H1 (cell line): ENCODE results near the gene ARID3B. TPM values are rescaled to one million over a fixed set of nuclear protein-coding genes. Genes with fewer than 3 reads are reported as not detected.

ENCODE experiments used
- CTCF ChIA-PET: fragments of 300-600 bp; sonication (Branson Sonifier 250); formaldehyde crosslinking; loops from one replicate; lab custom pipeline; 2021; ENCODE audit not compliant: partially characterized antibody; lab: Charles Lee
- POLR2A ChIA-PET: fragments of 300-600 bp; sonication (Branson Sonifier 250); formaldehyde crosslinking; loops from one replicate; lab custom pipeline; 2021; ENCODE audit warnings: inconsistent platforms; ENCODE audit not compliant: partially characterized antibody; lab: Charles Lee
- DNase-seq, 2 experiments: peaks; one replicate each; pipeline versions ENCODE4 v3.0.0 to v3.0.0-alpha.2; 2010 to 2022; ENCODE audit warnings: low spot score in 2 of 2, low read depth in 1 of 2, mixed read lengths in 1 of 2
- FAIRE-seq: peaks from 2 replicates; lab custom pipeline; 2011; peaks lifted over from hg19 to GRCh38; lab: Jason Lieb, UNC
- H2AFZ ChIP-seq: 2 replicates; pipeline ENCODE4 v1.8.1; 2012; ENCODE audit warnings: low read length, inconsistent platforms
- H2AK5ac ChIP-seq: 2 replicates; pipeline ENCODE4 v1.6.1; 2013; ENCODE audit warnings: low read depth, low read length
- H2BK120ac ChIP-seq: replicated peaks from 2 replicates; pipeline ENCODE3; 2013; ENCODE audit warnings: low read depth, low read length, inconsistent platforms
- H2BK12ac ChIP-seq: 2 replicates; pipeline ENCODE4 v1.6.1; 2013; ENCODE audit warnings: low read depth, low read length
- H2BK15ac ChIP-seq: 2 replicates; pipeline ENCODE4 v1.6.1; 2013; ENCODE audit warnings: low read length
- H2BK20ac ChIP-seq: 2 replicates; pipeline ENCODE4 v1.6.1; 2013; ENCODE audit warnings: low read length
- H2BK5ac ChIP-seq: 2 replicates; pipeline ENCODE4 v1.6.1; 2013; ENCODE audit warnings: low read depth, low read length
- H3K14ac ChIP-seq: 2 replicates; pipeline ENCODE4 v1.6.1; 2013; ENCODE audit warnings: inconsistent platforms; ENCODE audit not compliant: insufficient read length
- H3K18ac ChIP-seq: 2 replicates; pipeline ENCODE4 v1.6.1; 2013; ENCODE audit warnings: low read length; ENCODE audit errors: extremely low read depth
- H3K23ac ChIP-seq: 2 replicates; pipeline ENCODE4 v1.6.1; 2013; ENCODE audit warnings: inconsistent platforms; ENCODE audit not compliant: insufficient read length
- H3K23me2 ChIP-seq: 2 replicates; pipeline ENCODE4 v1.6.1; 2013; ENCODE audit warnings: low read depth, low read length
- H3K27ac ChIP-seq: 2 replicates; pipeline ENCODE4 v1.6.1; 2011; ENCODE audit warnings: low read depth, low read length, inconsistent platforms
- H3K27me3 ChIP-seq, 4 experiments: replicated peaks in 1 of 4; 1 replicate in 1 of 4; 2 replicates in 3 of 4; pipeline versions ENCODE4 v1.6.1 to v1.8.1; 2011 to 2013; ENCODE audit warnings: low read length in 3 of 4, mild to moderate bottlenecking in 3 of 4, inconsistent platforms in 2 of 4, mixed read lengths in 2 of 4, moderate library complexity in 1 of 4; ENCODE audit not compliant: control insufficient read depth in 3 of 4, insufficient read depth in 3 of 4; ENCODE audit errors: extremely low read depth in 1 of 4
- H3K36me3 ChIP-seq, 4 experiments: 2 replicates each; pipeline versions ENCODE4 v1.6.1 to v1.8.1; 2011 to 2013; ENCODE audit warnings: mild to moderate bottlenecking in 4 of 4, low read length in 3 of 4, moderate library complexity in 2 of 4, control low read depth in 1 of 4, inconsistent platforms in 1 of 4; ENCODE audit not compliant: insufficient read depth in 4 of 4, control insufficient read depth in 2 of 4
- H3K4ac ChIP-seq: replicated peaks from 2 replicates; pipeline ENCODE3; 2013; ENCODE audit warnings: low read length, low read depth, mixed read lengths, inconsistent platforms; ENCODE audit not compliant: insufficient read length
- H3K4me1 ChIP-seq, 4 experiments: replicated peaks in 1 of 4; 1 replicate in 1 of 4; 2 replicates in 3 of 4; pipeline versions ENCODE4 v1.6.1 to v1.8.1; 2011 to 2013; ENCODE audit warnings: low read length in 3 of 4, inconsistent platforms in 2 of 4, mixed read lengths in 1 of 4; ENCODE audit not compliant: insufficient read depth in 4 of 4, control insufficient read depth in 3 of 4
- H3K4me2 ChIP-seq, 2 experiments: 2 replicates each; pipeline versions ENCODE4 v1.6.1 to v1.8.1; 2011 to 2013; ENCODE audit warnings: low read depth in 2 of 2, low read length in 2 of 2, control low read depth in 1 of 2, inconsistent platforms in 1 of 2, mild to moderate bottlenecking in 1 of 2; ENCODE audit not compliant: insufficient read depth in 1 of 2
- H3K4me3 ChIP-seq, 4 experiments: fragments of 200-600, 300-600 bp in 1 of 4; sonication (generic), shearing (Covaris generic), sonication (Bioruptor Twin) in 1 of 4; 2 replicates each; pipeline versions ENCODE4 v1.5.1 to v1.8.1; 2011 to 2016; ENCODE audit warnings: low read length in 4 of 4, low read depth in 3 of 4, control low read depth in 2 of 4, inconsistent platforms in 2 of 4, mild to moderate bottlenecking in 2 of 4, mixed read lengths in 1 of 4, moderate library complexity in 1 of 4; ENCODE audit not compliant: insufficient read depth in 2 of 4; ENCODE audit errors: extremely low read depth in 1 of 4
- H3K56ac ChIP-seq: replicated peaks from 2 replicates; pipeline ENCODE3; 2013; ENCODE audit warnings: low read depth, mild to moderate bottlenecking, mixed read lengths, low read length, inconsistent platforms; ENCODE audit not compliant: insufficient read length
- H3K79me1 ChIP-seq: 2 replicates; pipeline ENCODE4 v1.6.1; 2013; ENCODE audit warnings: low read depth, low read length, control low read depth
- H3K79me2 ChIP-seq, 2 experiments: 2 replicates each; pipeline versions ENCODE4 v1.6.1 to v1.8.1; 2012 to 2013; ENCODE audit warnings: low read length in 2 of 2, mild to moderate bottlenecking in 2 of 2, inconsistent platforms in 1 of 2; ENCODE audit not compliant: insufficient read depth in 2 of 2, control insufficient read depth in 1 of 2
- H3K9ac ChIP-seq, 4 experiments: replicated peaks in 1 of 4; 1 replicate in 1 of 4; 2 replicates in 3 of 4; pipeline versions ENCODE4 v1.6.1 to v1.8.1; 2011 to 2013; ENCODE audit warnings: low read depth in 3 of 4, low read length in 3 of 4, control low read depth in 2 of 4, mild to moderate bottlenecking in 2 of 4, moderate library complexity in 2 of 4, inconsistent platforms in 1 of 4; ENCODE audit errors: extremely low read depth in 1 of 4
- H3K9me3 ChIP-seq, 2 experiments: 2 replicates each; pipeline versions ENCODE4 v1.6.1 to v1.8.1; 2012 to 2013; ENCODE audit warnings: mild to moderate bottlenecking in 2 of 2, moderate library complexity in 2 of 2, control low read depth in 1 of 2, inconsistent platforms in 1 of 2, low read depth in 1 of 2, low read length in 1 of 2, mixed read lengths in 1 of 2; ENCODE audit not compliant: insufficient read depth in 2 of 2
- H4K20me1 ChIP-seq, 2 experiments: replicated peaks in 1 of 2; 2 replicates each; pipeline versions ENCODE3 to v1.8.1; 2011 to 2013; ENCODE audit warnings: inconsistent platforms in 2 of 2, low read length in 2 of 2, mild to moderate bottlenecking in 1 of 2; ENCODE audit not compliant: insufficient read depth in 2 of 2, control insufficient read depth in 1 of 2
- H4K5ac ChIP-seq: 2 replicates; pipeline ENCODE4 v1.6.1; 2013; ENCODE audit warnings: low read length, low read depth, mixed read lengths, inconsistent platforms; ENCODE audit not compliant: insufficient read length
- H4K8ac ChIP-seq: 2 replicates; pipeline ENCODE4 v1.8.0; 2013; ENCODE audit warnings: mild to moderate bottlenecking, moderate library complexity, low read length, inconsistent platforms; ENCODE audit not compliant: insufficient read depth; ENCODE audit errors: extremely low read depth
- H4K91ac ChIP-seq: replicated peaks from 2 replicates; pipeline ENCODE3; 2013; ENCODE audit warnings: low read length, mixed read lengths, inconsistent platforms; ENCODE audit not compliant: insufficient read length
- KDM1A ChIP-seq: fragments of 200-600, 300-600 bp; sonication (generic); IDR thresholded peaks from 2 replicates; pipeline ENCODE4 v1.7.1; 2016; ENCODE audit warnings: mild to moderate bottlenecking, low read length, borderline replicate concordance
- TAF7 ChIP-seq: optimal IDR thresholded peaks from 2 replicates; pipeline ENCODE3; 2011; ENCODE audit warnings: low read depth, mild to moderate bottlenecking, inconsistent platforms, low read length, moderate library complexity, borderline replicate concordance
- WGBS, 2 experiments: shearing (Covaris generic) in 1 of 2; methylation state at CpG; one replicate each; pipeline versions ENCODE4 v1.1.6 to v1.1.7; 2013 to 2015; ENCODE audit warnings: low lambda C conversion rate in 2 of 2, mixed read lengths in 2 of 2, inconsistent platforms in 1 of 2, low coverage in 1 of 2, missing lambda C conversion rate in 1 of 2; ENCODE audit not compliant: insufficient replicate concordance in 2 of 2, insufficient coverage in 1 of 2, insufficient read length in 1 of 2; ENCODE audit errors: extremely low coverage in 1 of 2, missing lambda C conversion rate in 1 of 2; 5-methylcytosine and 5-hydroxymethylcytosine counted together
- polyA plus RNA-seq, 7 experiments: library from polyadenylated mRNA; depleted of rRNA in 3 of 7; stranded (reverse) in 5 of 7; unstranded in 2 of 7; fragments of >200 nt in 5 of 7; fragments of 200-250 nt in 2 of 7; gene quantifications; 1 replicate in 5 of 7; 2 replicates in 1 of 7; 4 replicates in 1 of 7; pipeline versions ENCODE4 v1.2.1 to v1.2.3, GENCODE V29; 2011 to 2013; ENCODE audit warnings: missing spikeins in 2 of 7, mixed read lengths in 2 of 7
- total RNA-seq: library from RNA; stranded (reverse); fragmentation: NEBNext Ultra II Directional; extraction: Animal tissue kit (Norgen Biotek cat#: 25700); gene quantifications from 2 replicates; pipeline ENCODE4 v1.2.1, GENCODE V29; 2021

Gene ARID3B
- total and polyA plus RNA-seq, 2 of the 8 experiments (the other 6 are each of a cell fraction or from before 2014, with no cell fraction given), result 81.0 to 115 TPM

GRCh38 chr15:74520407-74520806 is 20.6 kb upstream of the ARID3B start:
- Histone ChIP-seq H2BK5ac (no peak overlapping the region), H3K9me3 (no peaks in the 10 kb centered on the region), H4K91ac (no peak overlapping the region), H3K9ac (no peak overlapping the region), H3K18ac (no peak overlapping the region), H3K79me2 (no peaks in the 10 kb centered on the region), H2AFZ (no peak overlapping the region), H4K20me1 (no peaks in the 10 kb centered on the region), H3K4ac (no peak overlapping the region), H4K8ac (no peak overlapping the region), H2BK120ac (no peak overlapping the region), H3K4me3 (no peak overlapping the region), H2BK20ac (no peak overlapping the region), H3K4me2 (no peak overlapping the region), H2BK15ac (no peak overlapping the region), H2BK12ac (no peak overlapping the region), H4K5ac (no peak overlapping the region), H3K79me1 (no peaks in the 10 kb centered on the region), H3K56ac (no peak overlapping the region), H3K14ac (no peak overlapping the region), H3K36me3 (no peaks in the 10 kb centered on the region), H3K27ac (no peak overlapping the region), H2AK5ac (no peak overlapping the region), H3K27me3 (no peaks in the 10 kb centered on the region), H3K23ac (no peak overlapping the region), H3K23me2 (no peaks in the 10 kb centered on the region), H3K4me1 (no peaks in the 10 kb centered on the region)
- TF ChIP-seq TAF7 (no peak), KDM1A (no peak)
- WGBS, 2 experiments, result 98% methylated on average over 4 of the region's 4 CpGs; no CpG with 5 or more reads in 1 of the 2 experiments
- ChIA-PET CTCF (interaction anchor here (1.2 to 2.9 kb wide), 2 partner anchors 20 to 31 kb away, joined by 4 to 9 read pairs; no protein-coding TSS in a partner anchor), POLR2A (interaction anchor here (1.8 kb wide), 1 partner anchor 10 kb away, joined by 10 read pairs; no protein-coding TSS in a partner anchor)
- no peak for FAIRE-seq
- DNase-seq, result no peak
